Duodenal mucosa (tissue), 2 donors: Measurements from ENCODE around the gene SRI.

Experiments
- H3K27ac ChIP-seq: one replicate; pipeline ENCODE4 v1.7.0; 2013; ENCODE audit warnings: low read depth, low read length
- H3K27me3 ChIP-seq, 2 donors: one replicate each; pipeline ENCODE4 v1.7.0; 2013; ENCODE audit warnings: low read length in 2 of 2, control low read depth in 1 of 2; ENCODE audit not compliant: insufficient read depth in 2 of 2, control insufficient read depth in 1 of 2
- H3K36me3 ChIP-seq, 2 donors: one replicate each; pipeline ENCODE4 v1.7.0; 2013; ENCODE audit warnings: low read length in 2 of 2, control low read depth in 1 of 2; ENCODE audit not compliant: insufficient read depth in 2 of 2, control insufficient read depth in 1 of 2
- H3K4me1 ChIP-seq, 2 donors: one replicate each; pipeline ENCODE4 v1.7.0; 2013; ENCODE audit warnings: low read length in 2 of 2, control low read depth in 1 of 2; ENCODE audit not compliant: insufficient read depth in 2 of 2, control insufficient read depth in 1 of 2
- H3K4me3 ChIP-seq, 2 donors: one replicate each; pipeline ENCODE4 v1.7.0; 2013; ENCODE audit warnings: low read length in 2 of 2, low read depth in 1 of 2
- H3K9ac ChIP-seq, 2 donors: one replicate each; pipeline ENCODE4 v1.7.0; 2013; ENCODE audit warnings: low read length in 2 of 2, low read depth in 1 of 2
- H3K9me3 ChIP-seq, 2 donors: one replicate each; pipeline ENCODE4 v1.7.0; 2013; ENCODE audit warnings: low read length in 2 of 2, control low read depth in 1 of 2; ENCODE audit not compliant: control insufficient read depth in 1 of 2

The SRI gene

DNA sequence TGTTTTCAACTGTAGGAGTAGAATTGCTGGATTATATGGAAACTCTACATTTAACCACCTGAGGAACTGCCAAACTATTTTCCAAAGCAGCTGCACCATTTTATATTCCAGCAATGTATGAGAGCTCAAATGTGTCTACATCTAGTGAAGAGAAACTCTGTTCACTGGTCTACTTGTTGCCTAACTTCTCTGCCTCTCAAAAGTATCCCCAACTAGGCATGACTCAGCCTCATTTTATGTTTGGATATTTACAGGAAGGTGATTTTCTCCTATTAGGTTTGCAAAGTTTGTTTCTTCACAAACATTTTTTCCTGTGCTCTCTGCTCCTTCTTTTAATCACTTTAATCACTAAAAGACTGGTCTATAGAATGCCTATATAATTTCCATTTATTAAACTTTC, 37.1 kb upstream of the SRI start:
- Histone ChIP-seq H3K4me1 (no peaks in the 10 kb centered on the region), H3K9me3 (peaks cover 13 to 15% of the 10 kb centered on the region in 2 donors), H3K9ac (no peak overlapping the region), H3K27me3 (no peaks in the 10 kb centered on the region), H3K27ac (no peak overlapping the region), H3K4me3 (no peak overlapping the region), H3K36me3 (no peaks in the 10 kb centered on the region)

DNA sequence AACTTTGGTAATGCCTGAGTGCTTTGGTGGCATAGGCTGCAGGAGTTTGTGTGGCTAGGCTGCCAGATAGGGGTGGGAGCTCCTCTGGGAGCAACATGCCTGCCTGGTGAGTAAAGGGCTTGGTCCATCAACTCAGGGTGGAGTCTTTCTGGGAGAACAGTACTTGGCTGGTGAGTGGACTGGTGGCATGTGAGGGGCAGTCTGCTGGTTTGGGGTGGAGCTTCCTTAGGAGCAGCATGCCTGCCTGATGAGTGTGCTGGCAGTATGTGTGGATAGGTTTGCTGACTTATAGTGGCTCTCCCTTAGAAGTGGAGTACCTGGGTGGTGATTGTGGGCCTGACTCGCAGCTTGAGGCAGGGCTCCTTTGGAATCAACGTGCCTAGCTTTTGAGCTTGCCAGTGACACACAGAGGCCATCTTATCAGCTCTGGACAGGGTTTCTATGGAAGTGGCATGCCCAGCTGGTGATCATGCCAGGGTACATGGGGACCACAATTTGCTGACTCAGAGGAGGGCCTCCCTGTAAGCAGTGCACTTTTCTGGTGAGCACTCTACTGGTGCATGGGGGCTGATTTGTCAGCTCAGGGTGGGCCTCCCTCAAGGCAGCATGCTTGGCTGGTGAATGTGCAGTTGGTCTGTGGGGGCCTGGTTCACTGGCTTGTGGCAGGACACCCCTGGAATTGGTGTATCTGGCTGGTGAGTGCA, 35.0 kb upstream of the SRI start:
- Histone ChIP-seq H3K4me1 (no peaks in the 10 kb centered on the region), H3K9me3 (peaks cover 13 to 15% of the 10 kb centered on the region in 2 donors), H3K27ac (no peak overlapping the region), H3K36me3 (no peaks in the 10 kb centered on the region), H3K4me3 (no peak overlapping the region), H3K9ac (no peak overlapping the region), H3K27me3 (no peaks in the 10 kb centered on the region)

DNA sequence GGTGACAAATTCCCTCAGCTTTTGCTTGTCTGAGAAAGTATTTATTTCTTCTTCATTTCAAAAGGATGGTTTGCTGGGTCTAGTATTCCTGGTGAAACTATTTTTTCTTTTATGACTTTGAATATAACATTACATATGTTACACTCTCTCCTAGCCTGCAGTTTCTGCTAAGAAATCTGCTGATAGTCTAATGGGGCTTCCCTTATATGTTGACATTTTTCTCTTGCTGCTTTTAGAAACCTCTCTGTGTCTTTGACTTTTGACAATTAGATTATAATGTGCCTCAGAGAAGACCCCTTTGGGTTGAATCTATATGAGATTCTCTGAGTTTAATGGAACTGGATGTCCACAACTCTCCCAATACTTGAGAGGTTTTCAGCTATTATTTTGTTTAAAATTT, 33.8 kb upstream of the SRI start:
- H3K27me3 ChIP-seq: no peaks in the 10 kb centered on the region
- H3K36me3 ChIP-seq: no peaks in the 10 kb centered on the region
- H3K27ac ChIP-seq: no peak overlapping the region
- H3K9me3 ChIP-seq: peaks cover 13 to 15% of the 10 kb centered on the region in 2 donors
- H3K4me3 ChIP-seq: no peak overlapping the region
- H3K4me1 ChIP-seq: no peaks in the 10 kb centered on the region
- H3K9ac ChIP-seq: no peak overlapping the region

DNA sequence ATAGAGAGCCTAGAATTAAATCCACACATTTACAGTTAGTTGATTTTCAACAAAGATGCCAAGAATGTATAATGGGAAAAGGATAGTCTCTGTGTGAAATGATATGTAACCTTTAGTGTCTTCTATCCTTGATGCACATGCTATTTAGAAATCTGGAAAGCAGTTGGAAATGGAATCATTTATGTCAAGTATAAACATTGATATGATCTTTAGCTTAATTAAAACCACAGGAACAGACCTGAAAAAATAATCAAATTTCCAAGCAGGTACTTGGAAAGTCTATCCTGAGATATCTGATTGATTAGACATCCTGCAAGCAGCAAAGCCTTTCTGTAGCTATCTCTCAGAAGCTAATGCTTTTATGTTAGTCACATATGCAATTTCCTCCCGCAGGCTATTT, 24.4 kb upstream of the SRI start:
- H3K4me1 ChIP-seq: no peaks in the 10 kb centered on the region
- H3K9ac ChIP-seq: no peak overlapping the region
- H3K36me3 ChIP-seq: no peaks in the 10 kb centered on the region
- H3K27ac ChIP-seq: no peak overlapping the region
- no peak overlapping the region for H3K4me3 ChIP-seq
- no peaks in the 10 kb centered on the region for H3K9me3 ChIP-seq
- no peaks in the 10 kb centered on the region for H3K27me3 ChIP-seq

DNA sequence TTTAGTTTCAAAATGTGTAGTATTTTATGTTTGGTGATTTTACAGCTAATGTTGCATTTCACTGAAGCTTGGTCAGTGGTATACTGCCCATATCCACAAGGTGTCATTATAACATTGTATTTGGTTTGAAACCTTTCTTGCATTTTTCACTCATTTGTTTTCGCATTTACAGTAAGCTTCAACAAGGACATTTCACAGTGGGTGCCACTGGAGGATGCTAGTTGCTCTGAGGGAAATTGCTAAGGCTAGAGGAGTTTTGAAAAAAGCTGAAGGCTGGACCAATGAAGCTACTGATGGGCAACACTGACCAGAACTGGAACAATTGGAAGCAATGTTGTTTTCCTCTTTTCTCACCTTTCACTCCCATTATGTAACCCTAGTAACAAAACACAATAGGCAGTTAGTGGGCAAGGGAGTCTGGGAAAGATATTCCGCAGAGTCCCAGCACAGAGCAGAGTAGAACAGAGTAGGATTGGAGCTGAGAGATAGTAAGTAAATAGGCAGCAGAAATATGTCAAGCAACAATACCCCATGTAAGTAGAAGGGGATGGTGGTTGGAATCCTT, 23.6 kb upstream of the SRI start:
- H3K36me3 ChIP-seq: no peaks in the 10 kb centered on the region
- H3K27ac ChIP-seq: no peak overlapping the region
- H3K4me3 ChIP-seq: no peak overlapping the region
- H3K4me1 ChIP-seq: no peaks in the 10 kb centered on the region
- no peaks in the 10 kb centered on the region for H3K27me3 ChIP-seq
- H3K9me3 ChIP-seq: no peaks in the 10 kb centered on the region
- H3K9ac ChIP-seq: no peak overlapping the region

DNA sequence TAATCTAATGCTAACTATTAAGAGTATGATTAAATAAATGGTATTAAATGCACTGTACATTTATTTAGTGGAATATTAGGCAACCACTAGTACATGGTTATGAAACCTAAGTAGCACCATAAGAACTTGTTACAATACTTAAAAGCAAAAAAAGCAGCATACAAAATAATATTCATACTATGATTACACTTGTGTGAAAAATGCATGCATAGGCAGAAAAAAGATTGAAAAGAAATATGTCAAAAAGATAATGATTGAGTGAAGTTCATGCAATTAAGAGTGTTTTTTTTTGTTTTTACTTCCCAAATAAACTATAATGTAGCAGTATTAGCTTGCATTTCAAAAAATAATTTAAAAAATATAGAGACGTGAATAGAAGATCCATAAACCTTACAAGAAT, 20.0 kb upstream of the SRI start:
- H3K27me3 ChIP-seq: no peaks in the 10 kb centered on the region
- H3K27ac ChIP-seq: no peak overlapping the region
- H3K36me3 ChIP-seq: no peaks in the 10 kb centered on the region
- no peaks in the 10 kb centered on the region for H3K4me1 ChIP-seq
- H3K9ac ChIP-seq: no peak overlapping the region
- H3K9me3 ChIP-seq: no peaks in the 10 kb centered on the region
- no peak overlapping the region for H3K4me3 ChIP-seq

DNA sequence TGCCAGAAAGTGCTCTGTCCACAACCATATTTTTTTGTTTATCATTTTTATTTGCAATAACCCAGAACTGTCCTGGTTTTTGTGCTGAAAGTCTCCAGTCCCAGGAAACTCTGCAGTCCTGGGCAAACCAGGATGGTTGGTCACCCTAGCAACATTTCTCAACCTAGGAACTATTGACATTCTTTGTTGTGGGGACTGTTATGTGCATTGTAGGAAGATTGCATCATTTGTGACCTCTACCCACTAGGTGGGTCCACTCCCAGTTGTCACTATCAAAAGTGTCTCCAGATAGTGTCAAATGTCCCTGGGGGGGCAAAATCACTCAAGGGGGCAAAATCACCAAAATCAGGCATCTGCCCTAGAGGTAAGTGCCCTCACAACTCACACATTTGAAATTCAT, 14.0 kb upstream of the SRI start:
- Histone ChIP-seq H3K27me3 (no peaks in the 10 kb centered on the region), H3K4me1 (peaks cover 10% of the 10 kb centered on the region in 2 donors), H3K9me3 (no peaks in the 10 kb centered on the region), H3K4me3 (no peak overlapping the region), H3K27ac (no peak overlapping the region), H3K9ac (no peak overlapping the region), H3K36me3 (no peaks in the 10 kb centered on the region)

DNA sequence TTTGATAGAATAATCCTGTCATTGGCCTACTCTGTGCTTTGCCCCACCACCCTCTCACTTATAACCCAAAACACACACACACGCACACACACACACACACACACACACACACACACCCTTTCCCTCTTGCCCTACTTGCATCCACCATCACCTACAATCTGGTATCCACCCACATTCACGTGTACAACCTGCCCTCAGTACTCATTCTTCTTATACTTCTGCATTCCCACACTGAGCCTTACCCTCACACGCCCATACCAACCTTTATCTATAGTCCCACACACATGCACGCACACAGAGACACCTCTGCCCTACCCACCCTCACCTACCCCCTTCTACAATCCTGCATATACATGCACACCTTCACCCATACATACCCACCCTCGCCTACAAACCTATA, 10.8 kb upstream of the SRI start:
- no peak overlapping the region for H3K27ac ChIP-seq
- H3K4me1 ChIP-seq: peaks cover 10% of the 10 kb centered on the region in 2 donors
- peak overlapping the region in 1 of 2 donors; percentile 19 for H3K4me3 ChIP-seq
- H3K27me3 ChIP-seq: no peaks in the 10 kb centered on the region
- no peak overlapping the region for H3K9ac ChIP-seq
- H3K9me3 ChIP-seq: no peaks in the 10 kb centered on the region
- no peaks in the 10 kb centered on the region for H3K36me3 ChIP-seq

DNA sequence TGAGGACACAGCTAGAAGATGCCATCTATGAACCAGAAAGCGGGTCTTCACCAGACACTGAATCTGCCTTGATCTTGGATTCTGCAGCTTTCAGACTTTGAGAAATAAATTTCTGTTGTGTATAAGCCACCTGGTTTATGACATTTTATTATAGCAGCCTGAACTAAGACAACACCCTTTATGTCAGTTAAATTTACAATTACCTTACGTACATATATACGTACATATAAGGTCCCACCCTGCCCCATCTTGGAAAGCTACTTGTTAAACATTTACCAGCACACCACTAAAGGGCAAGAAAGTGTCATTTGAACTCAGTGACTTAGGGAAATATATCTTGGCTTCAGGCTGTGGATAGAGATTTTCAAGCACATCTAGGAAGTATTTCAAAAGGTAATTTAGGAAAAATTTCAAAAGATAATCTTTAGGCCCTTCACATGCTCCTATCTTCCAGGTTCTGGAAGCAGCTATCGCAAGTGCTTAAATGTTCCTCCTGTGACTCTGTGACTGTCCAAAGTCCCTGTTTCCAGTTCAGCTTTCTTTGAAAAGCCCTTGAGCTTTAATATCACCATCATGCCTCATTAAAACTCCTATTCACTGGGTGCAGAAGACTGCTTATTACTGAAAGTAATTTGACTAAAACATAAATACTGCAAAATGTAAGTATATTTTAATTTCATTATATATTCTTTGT, 9.6 kb upstream of the SRI start:
- Histone ChIP-seq H3K27me3 (no peaks in the 10 kb centered on the region), H3K9ac (peak overlapping the region in 1 of 2 donors; percentile 28), H3K27ac (peak overlapping the region; percentile 55), H3K9me3 (no peaks in the 10 kb centered on the region), H3K4me3 (peak overlapping the region in 1 of 2 donors; percentile 19), H3K36me3 (no peaks in the 10 kb centered on the region), H3K4me1 (peaks cover 10% of the 10 kb centered on the region in 2 donors)

DNA sequence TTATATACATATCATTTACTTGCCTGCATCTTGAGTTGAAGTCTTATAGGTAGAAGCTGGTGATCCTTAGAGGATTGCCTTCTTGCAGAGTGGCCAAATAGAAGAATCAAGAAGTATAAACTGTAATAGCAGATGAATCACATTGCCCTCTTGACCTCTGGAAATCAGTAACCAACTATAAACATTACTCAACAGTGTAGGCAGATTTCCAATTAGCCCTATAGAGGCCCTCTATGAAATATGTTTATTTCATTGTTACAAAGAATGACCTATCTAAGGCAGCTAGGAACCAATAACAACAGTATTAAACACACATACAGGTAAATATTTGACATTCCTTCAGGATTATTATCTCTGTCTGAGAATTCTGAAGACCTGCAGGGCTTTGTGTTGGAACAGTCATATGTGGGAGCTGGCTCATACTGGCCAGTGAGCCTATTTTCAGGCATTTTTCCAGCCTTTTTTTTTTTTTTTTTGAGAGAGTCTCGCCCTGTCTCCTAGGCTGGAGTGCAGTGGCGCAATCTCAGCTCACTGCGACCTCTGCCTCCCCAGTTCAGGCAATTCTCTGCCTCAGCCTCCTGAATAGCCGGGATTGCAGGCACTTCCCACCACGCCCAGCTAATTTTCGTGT, 7.2 kb upstream of the SRI start:
- H3K4me1 ChIP-seq: peaks cover 10% of the 10 kb centered on the region in 2 donors
- no peaks in the 10 kb centered on the region for H3K27me3 ChIP-seq
- no peaks in the 10 kb centered on the region for H3K36me3 ChIP-seq
- H3K9me3 ChIP-seq: no peaks in the 10 kb centered on the region
- peak overlapping the region; percentile 61 to 78 for H3K4me3 ChIP-seq
- H3K27ac ChIP-seq: peak overlapping the region; percentile 52
- H3K9ac ChIP-seq: peak overlapping the region; percentile 60 to 65
